ENCODE measurements around the gene APOBR. TPM values are rescaled to one million over a fixed set of nuclear protein-coding genes. Genes with fewer than 3 reads are reported as not detected.

The APOBR gene
- total RNA-seq, 1 experiment from 2014 or later: 0.05 TPM

DNA sequence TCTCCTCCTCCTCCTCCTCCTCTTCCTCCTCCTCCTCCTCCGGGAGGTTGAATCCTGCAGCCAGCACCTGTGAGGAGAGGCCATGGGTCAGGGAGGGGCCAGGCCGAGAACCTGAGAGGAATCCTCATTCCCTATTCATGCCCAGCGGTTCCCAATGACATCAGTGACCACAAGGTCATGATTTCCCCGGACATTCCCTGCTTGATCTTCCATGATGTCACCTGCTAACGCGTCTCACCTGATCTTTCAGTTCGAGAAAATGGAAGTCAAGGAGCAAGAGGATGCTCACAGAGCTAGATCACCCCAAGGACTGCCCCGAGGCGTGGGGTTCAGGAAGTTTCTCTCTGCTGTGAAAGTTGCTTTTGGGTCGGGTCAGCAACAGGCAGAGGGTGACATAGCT, 5.4 kb downstream of the APOBR start:
- no peaks in the 10 kb centered on the region for H3K79me2 ChIP-seq (ENCODE audit: insufficient read depth, low read length)
- intact Hi-C loops (cut with micrococcal nuclease): no loop called here
- TF ChIP-seq, protein P1, sequence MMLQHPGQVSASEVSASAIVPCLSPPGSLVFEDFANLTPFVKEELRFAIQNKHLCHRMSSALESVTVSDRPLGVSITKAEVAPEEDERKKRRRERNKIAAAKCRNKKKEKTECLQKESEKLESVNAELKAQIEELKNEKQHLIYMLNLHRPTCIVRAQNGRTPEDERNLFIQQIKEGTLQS (IDR thresholded peaks at IDR 0.05): no peak
- TF ChIP-seq RAD21 (IDR thresholded peaks at IDR 0.05; ENCODE audit: low read depth) (no peak), EZH2 (IDR thresholded peaks at IDR 0.05) (no peak), SP1 (IDR thresholded peaks at IDR 0.05; ENCODE audit: low read depth) (no peak), EZH2phosphoT487 (IDR thresholded peaks at IDR 0.05; ENCODE audit: borderline replicate concordance) (no peak), FOSL1 (IDR thresholded peaks at IDR 0.05; ENCODE audit: low read depth) (no peak), ELF1 (IDR thresholded peaks at IDR 0.05; ENCODE audit: borderline replicate concordance, low read depth) (no peak), MAX (IDR thresholded peaks at IDR 0.05) (no peak), EGR1 (IDR thresholded peaks at IDR 0.05; ENCODE audit: low read depth) (no peak), SIN3A (IDR thresholded peaks at IDR 0.05; ENCODE audit: low read depth) (no peak), TCF7L2 (IDR thresholded peaks at IDR 0.05; ENCODE audit: borderline replicate concordance, extremely low read depth, insufficient read depth, insufficient read length) (no peak), POLR2A (IDR thresholded peaks at IDR 0.05; ENCODE audit: borderline replicate concordance, extremely low read depth, insufficient read depth, insufficient read length) (no peak), ZFX (IDR thresholded peaks at IDR 0.05) (no peak), CBX3 (IDR thresholded peaks at IDR 0.05; ENCODE audit: low read depth) (no peak), JUND (IDR thresholded peaks at IDR 0.05) (no peak), YY1 (IDR thresholded peaks at IDR 0.05; ENCODE audit: extremely low read depth, insufficient replicate concordance, low read depth, low read length) (no peak)
- TF ChIP-seq, protein P2, sequence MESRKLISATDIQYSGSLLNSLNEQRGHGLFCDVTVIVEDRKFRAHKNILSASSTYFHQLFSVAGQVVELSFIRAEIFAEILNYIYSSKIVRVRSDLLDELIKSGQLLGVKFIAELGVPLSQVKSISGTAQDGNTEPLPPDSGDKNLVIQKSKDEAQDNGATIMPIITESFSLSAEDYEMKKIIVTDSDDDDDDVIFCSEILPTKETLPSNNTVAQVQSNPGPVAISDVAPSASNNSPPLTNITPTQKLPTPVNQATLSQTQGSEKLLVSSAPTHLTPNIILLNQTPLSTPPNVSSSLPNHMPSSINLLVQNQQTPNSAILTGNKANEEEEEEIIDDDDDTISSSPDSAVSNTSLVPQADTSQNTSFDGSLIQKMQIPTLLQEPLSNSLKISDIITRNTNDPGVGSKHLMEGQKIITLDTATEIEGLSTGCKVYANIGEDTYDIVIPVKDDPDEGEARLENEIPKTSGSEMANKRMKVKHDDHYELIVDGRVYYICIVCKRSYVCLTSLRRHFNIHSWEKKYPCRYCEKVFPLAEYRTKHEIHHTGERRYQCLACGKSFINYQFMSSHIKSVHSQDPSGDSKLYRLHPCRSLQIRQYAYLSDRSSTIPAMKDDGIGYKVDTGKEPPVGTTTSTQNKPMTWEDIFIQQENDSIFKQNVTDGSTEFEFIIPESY (IDR thresholded peaks at IDR 0.05; ENCODE audit: extremely low read depth, insufficient replicate concordance, low read length): no peak
- TF ChIP-seq, protein P3, sequence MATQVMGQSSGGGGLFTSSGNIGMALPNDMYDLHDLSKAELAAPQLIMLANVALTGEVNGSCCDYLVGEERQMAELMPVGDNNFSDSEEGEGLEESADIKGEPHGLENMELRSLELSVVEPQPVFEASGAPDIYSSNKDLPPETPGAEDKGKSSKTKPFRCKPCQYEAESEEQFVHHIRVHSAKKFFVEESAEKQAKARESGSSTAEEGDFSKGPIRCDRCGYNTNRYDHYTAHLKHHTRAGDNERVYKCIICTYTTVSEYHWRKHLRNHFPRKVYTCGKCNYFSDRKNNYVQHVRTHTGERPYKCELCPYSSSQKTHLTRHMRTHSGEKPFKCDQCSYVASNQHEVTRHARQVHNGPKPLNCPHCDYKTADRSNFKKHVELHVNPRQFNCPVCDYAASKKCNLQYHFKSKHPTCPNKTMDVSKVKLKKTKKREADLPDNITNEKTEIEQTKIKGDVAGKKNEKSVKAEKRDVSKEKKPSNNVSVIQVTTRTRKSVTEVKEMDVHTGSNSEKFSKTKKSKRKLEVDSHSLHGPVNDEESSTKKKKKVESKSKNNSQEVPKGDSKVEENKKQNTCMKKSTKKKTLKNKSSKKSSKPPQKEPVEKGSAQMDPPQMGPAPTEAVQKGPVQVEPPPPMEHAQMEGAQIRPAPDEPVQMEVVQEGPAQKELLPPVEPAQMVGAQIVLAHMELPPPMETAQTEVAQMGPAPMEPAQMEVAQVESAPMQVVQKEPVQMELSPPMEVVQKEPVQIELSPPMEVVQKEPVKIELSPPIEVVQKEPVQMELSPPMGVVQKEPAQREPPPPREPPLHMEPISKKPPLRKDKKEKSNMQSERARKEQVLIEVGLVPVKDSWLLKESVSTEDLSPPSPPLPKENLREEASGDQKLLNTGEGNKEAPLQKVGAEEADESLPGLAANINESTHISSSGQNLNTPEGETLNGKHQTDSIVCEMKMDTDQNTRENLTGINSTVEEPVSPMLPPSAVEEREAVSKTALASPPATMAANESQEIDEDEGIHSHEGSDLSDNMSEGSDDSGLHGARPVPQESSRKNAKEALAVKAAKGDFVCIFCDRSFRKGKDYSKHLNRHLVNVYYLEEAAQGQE (IDR thresholded peaks at IDR 0.05; ENCODE audit: low read depth): no peak
- no TSS peak for BruUV-seq (replicated peaks)
- ChIA-PET RAD21 (ENCODE audit: low non-redundant PET in 1 of 2, low total read pairs in 2 of 2, uncharacterized antibody in 2 of 2, unreplicated experiment in 2 of 2) (no interaction called here), POLR2A (no interaction called here), CTCF (no interaction called here)
- H3K9ac ChIP-seq (ENCODE audit: low read length): no peak overlapping the region
- no peak overlapping the region for H3K4me3 ChIP-seq (replicated peaks in 1 of 2; ENCODE audit: low read depth in 1 of 2, low read length in 2 of 2)
- H4K20me1 ChIP-seq (ENCODE audit: insufficient read depth): no peaks in the 10 kb centered on the region
- no peaks in the 10 kb centered on the region for H3K9me3 ChIP-seq (ENCODE audit: control insufficient read depth in 1 of 2, insufficient read depth in 1 of 2, low read depth in 1 of 2, low read length in 2 of 2)
- H3K4me2 ChIP-seq (ENCODE audit: low read length): no peak overlapping the region
- H3K9me2 ChIP-seq (ENCODE audit: insufficient read depth): no peaks in the 10 kb centered on the region
- peaks cover 13 to 20% of the 10 kb centered on the region in 2 experiments for H3K4me1 ChIP-seq (ENCODE audit: control insufficient read depth in 1 of 2, insufficient read depth in 2 of 2, low read length in 2 of 2)
- no peaks in the 10 kb centered on the region for H3K27me3 ChIP-seq (ENCODE audit: insufficient read depth, low read length)
- H2AFZ ChIP-seq (ENCODE audit: low read depth, low read length, poor library complexity, severe bottlenecking): no peak overlapping the region
- no peak overlapping the region for H3K27ac ChIP-seq (ENCODE audit: low read depth, low read length)
- DNase-seq (ENCODE audit: low read depth, low spot score) (no peak), ATAC-seq (no peak)
- H3K36me3 ChIP-seq (ENCODE audit: control insufficient read depth in 1 of 2, insufficient read depth in 2 of 2, low read length in 2 of 2): no peaks in the 10 kb centered on the region
